GM21390 (cell line): ENCODE data around the gene AFG3L2.
"Not testable (repeated sequence)": the region's sequence is repeated elsewhere in the genome, so short reads cannot be mapped to it uniquely, and the experiment has no call there.

ENCODE experiments used
- ATAC-seq: cut with Tn5 transposase; IDR thresholded peaks from one replicate; pipeline ENCODE4 v1.9.1; 2021; ENCODE audit not compliant: unreplicated experiment

Gene AFG3L2

DNA sequence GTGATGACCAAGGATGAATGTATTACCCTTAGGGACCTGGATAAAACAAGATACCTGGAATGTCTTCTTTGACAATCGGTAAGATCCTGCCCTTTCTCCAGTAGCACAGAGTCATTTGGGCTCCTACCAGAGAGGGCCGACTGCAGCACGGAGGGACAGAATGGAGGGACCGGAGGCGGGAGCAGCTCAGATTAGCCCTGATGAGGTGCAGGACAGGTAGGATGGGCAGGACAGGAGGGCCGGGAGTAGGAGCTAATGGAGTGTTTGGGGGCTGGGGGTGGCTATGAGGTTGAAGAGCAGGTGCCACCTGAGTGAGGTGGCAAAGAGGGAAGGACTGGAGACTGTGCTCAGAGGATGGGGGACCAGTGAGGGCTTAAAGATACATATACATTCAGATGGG is 20.8 kb upstream of the AFG3L2 start:
- ATAC-seq = no peak

- no peak for ATAC-seq
These were observed 20.2 kb upstream of the AFG3L2 start for GRCh38 chr18:12397254-12397653.

GRCh38 chr18:12394428-12394827 is 17.4 kb upstream of the AFG3L2 start:
- no peak for ATAC-seq

DNA sequence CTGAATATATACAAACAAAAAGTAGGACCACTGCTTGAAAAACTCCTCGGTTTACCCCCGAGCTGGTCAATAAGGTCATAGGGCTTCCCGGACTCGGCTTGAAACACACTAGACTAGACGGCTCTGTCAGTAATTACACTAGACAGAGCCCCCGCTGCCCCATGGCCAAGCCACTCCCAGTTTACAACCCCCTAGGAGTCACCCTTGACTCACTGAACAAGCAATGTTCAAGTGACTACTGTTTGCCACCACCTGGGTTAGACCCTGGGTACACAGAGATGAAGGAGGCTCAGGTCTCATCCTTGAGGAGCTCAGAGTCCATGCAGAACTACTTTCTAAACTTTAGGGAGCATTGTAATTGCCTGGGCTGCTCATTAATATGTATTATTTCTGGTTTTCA is 17.0 kb upstream of the AFG3L2 start:
- ATAC-seq = no peak

- no peak for ATAC-seq
These were observed 16.5 kb upstream of the AFG3L2 start for GRCh38 chr18:12393510-12393909.

DNA sequence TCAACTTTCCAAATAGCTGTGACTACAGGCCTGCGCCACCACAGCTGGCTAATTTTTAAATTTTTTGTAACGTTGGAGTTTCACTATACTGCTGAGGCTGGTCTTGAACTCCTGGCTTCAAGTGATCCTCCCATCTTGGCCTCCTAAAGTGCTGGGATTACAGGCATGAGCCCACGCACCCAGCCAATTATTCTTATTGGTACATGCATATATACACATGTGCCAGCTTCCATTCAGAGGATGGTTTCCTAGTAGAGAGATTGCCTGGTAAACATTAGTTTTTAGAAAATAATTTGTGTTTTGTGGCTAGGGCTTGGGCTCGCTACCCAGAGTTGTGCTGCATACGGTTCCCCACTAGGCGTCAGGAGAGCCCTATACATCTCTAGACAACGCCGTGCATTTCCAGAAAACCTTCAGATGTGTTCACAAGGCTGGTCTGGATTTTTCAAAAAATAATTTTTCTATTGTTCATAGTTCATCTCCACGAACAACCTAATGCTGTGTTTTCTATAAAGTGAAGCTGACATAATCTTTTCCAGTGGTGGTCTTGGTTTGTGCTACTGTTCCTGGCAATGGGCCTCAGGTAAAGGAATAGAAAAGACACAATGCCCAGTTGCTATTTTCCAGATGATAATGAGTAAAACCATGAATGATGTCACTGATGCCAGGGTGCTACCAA is 14.6 kb upstream of the AFG3L2 start:
- peak; percentile 75 for ATAC-seq

DNA sequence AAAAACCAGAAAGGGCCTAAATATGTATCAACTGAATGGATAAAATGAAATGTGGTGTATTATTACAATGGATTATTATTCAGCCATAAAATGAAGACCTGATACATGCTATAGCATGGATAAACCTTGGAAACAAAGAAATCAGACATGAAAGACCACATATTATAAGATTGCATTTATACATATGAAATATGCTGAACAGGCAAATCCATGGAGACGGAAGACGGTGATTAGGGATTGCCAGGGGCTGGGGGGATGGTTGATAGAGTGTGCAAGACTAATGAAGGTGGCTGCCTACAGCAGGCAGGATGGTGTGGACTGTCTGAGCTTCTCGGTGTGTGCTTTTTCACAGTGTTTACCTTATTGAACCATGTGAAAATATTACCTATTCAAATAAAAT is 11.4 kb upstream of the AFG3L2 start:
- no peak for ATAC-seq

DNA sequence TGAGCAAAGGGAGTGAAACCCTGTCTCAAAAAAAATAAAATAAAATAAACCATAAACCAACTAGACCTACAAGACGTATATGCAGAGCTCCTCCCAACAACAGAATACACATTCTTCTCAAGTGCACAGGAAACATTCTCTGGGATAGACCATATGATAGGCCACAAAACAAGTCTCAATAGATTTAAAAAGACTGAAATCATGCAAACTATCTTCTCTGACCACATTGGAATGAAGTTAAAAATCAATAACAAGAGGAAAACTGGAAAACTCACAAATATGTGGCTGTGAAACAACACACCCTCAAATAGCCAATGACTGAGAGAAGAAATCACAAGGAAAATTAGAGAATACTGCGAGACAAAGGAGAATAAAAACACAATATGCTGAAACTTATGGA is 7.2 kb upstream of the AFG3L2 start:
- ATAC-seq = no peak

DNA sequence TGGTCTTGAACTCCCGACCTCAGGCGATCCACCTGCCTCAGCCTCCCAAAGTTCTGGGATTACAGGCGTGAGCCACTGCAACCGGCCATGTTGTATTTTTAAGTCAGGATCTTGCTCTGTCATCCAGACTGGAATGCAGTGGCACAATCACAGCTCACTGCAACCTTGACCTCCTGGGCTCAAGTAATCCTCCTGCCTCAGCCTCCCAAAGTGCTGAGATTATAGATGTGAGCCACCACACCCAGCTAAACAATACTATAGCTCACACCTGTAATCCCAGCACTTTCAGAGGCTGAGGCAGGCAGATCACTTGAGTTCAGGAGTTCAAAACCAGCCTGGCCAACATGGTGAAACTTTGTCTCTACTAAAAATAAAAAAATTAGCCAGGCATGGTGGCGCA is 6.7 kb upstream of the AFG3L2 start:
- ATAC-seq = not testable (repeated sequence)

DNA sequence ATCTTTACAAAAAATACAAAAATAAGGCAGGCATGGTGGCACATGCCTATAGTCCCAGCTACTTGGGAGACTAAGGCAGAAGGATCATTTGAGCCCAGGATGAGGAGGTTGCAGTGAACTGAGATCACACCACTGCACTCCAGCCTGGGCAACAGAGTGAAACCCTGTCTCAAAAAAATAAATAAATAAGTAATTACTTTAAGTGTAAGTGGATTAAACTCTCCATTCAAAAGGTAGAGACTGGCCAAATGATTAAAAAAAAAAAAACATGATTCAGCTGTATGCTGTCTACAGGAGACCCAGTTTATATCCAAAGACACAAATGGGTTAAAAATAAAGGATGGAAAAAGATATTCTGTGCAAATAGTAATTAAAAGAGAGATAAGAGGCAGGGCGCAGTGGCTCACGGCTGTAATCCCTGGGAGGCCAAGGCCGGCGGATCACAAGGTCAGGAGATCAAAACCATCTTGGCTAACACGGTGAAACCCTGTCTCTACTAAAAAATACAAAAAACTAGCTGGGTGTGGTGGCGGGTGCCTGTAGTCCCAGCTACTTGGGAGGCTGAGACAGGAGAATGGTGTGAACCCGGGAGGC is 5.3 kb upstream of the AFG3L2 start:
- ATAC-seq = not testable (repeated sequence)

DNA sequence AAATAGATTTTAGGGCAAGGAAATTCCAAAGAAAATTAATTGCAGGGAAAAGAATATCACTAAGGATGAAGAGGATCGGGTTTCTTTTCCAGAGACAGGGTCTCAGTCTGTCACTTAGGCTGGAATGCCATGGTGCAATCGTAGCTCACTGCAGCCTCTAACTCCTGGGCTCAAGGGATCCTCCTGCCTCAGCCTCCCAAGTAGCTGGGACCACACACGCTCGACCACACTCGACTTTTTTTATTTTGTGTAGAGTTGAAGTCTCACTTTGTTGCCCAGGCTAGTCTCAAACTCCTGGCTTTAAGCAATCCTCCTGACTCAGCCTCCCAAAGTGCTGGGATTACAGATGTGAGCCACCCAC is 1.2 kb upstream of the AFG3L2 start:
- not testable (repeated sequence) for ATAC-seq

- peak; percentile 57 for ATAC-seq
These were observed 650 bp upstream of the AFG3L2 start for GRCh38 chr18:12377556-12378197.

DNA sequence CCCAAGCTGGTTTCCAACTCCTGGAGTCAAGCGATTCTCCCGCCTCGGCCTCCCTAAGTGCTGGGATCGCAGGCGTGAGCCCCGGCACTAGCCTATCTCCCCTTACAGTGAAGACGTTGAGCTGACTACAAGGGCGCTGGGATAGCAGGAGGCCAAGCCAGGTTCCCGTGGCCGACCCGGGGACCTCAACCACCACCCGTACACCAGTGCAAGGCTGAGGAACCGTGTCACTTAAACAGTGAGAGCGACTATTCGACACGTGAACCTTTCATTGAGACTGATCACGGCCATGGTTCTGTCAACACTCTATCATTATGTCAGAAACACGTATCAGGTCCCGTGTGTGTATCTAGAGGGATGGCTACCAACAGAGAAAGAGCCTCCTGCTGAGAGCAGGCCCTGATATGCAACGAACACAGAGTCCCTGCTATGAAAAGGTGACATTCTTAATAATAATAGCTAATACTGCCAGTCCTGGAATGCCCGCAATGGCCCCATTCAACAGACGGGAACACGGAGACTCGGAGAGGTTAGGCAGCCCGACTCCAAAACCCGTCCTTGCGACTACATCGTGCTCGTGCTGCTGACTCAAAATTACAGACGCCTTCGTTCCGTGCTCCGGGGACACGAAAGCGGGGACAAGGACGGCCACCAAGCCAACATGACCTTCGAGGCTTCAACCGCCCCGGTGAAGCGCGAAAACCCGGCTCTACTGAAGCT is 833 bp downstream of the AFG3L2 start:
- peak; percentile 0 for ATAC-seq

DNA sequence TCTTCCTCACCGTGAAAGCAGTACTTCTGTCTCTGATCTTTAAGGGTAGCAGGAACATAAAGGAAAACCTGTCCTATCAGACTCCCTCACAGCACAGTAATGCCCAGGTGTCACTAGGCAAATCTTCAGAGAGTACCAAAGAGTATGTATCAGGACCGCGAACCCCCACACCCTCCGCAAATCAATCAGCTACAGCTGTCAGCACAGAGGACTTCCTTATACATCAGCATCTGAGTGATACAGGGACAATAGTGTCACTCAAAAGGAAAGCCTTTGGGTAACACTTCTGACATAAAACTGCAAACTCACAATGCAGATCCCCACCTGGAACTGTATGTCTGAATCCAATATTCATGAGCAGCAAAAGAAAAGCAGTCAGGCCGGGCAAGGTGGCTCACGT is 2.6 kb downstream of the AFG3L2 start:
- ATAC-seq = no peak

- ATAC-seq = no peak
These were observed 3.3 kb downstream of the AFG3L2 start for GRCh38 chr18:12373771-12374116.

- ATAC-seq = no peak
These were observed 3.8 kb downstream of the AFG3L2 start for GRCh38 chr18:12373116-12373770.

GRCh38 chr18:12372406-12372805 is 4.6 kb downstream of the AFG3L2 start:
- no peak for ATAC-seq

DNA sequence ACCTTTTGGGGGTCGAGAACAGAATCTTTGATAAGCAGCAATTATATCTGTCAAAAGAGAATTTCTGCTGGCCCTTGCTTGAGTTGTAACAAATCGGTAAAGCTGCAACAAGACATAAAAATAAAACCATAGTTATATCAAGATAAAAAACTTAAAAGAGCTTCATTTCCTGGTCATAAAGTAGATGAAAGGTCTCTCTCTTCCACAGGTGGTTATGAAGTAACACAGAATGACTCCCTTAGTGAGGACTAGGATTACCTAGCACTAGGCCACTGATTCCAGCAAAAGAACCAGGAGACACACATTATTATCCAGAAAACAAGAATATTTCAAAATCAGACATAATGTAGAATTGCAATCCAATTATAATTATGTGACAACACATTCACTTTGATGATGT is 5.4 kb downstream of the AFG3L2 start:
- no peak for ATAC-seq

DNA sequence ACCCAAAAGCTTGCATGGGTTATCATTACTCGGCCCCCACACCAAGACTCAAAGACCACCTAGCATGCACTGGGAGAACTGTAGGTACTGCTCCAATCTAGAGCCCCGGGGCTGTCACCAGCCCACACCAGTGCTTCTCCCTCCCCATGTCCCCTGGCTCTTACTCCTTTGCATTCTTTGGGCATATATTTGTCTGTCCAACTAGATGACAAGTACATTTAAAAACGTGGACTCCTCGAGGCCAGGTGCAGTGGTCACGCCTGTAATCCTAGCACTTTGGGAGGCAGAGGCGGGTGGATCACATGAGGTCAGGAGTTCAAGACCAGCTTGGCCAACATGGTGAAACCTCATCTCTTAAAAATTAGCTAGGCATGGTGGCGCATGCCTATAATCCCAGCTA is 7.8 kb downstream of the AFG3L2 start:
- ATAC-seq = no peak

GRCh38 chr18:12366784-12367183 is 10.2 kb downstream of the AFG3L2 start:
- ATAC-seq = no peak

- no peak for ATAC-seq
These were observed 10.6 kb downstream of the AFG3L2 start for GRCh38 chr18:12366379-12366778.
